BLaER1 treated with 17β-estradiol and CSF1 and Interleukin-3, amounts not matched to agents 10 nM and 100 nM (cell line): Measurements from ENCODE around the gene DNAJA2.

Source experiments
- H3K27ac ChIP-seq, 11 experiments: shearing (Covaris generic); formaldehyde crosslinking; 2 replicates each; pipeline ENCODE4 v1.8.1; 2022
- H3K27me3 ChIP-seq, 11 experiments: shearing (Covaris generic); formaldehyde crosslinking; 2 replicates each; pipeline ENCODE4 v1.8.1; 2022
- H3K36me3 ChIP-seq, 11 experiments: shearing (Covaris generic); formaldehyde crosslinking; 2 replicates each; pipeline ENCODE4 v1.8.1; 2022
- H3K4me1 ChIP-seq, 10 experiments: shearing (Covaris generic); formaldehyde crosslinking; 2 replicates each; pipeline ENCODE4 v1.8.1; 2022
- H3K4me2 ChIP-seq, 11 experiments: shearing (Covaris generic); formaldehyde crosslinking; 2 replicates each; pipeline ENCODE4 v1.8.1; 2022
- H3K4me3 ChIP-seq, 10 experiments: shearing (Covaris generic); formaldehyde crosslinking; 2 replicates each; pipeline ENCODE4 v1.8.1; 2022
- H3K9ac ChIP-seq, 11 experiments: shearing (Covaris generic); formaldehyde crosslinking; 2 replicates each; pipeline ENCODE4 v1.8.1; 2022
- H3K9me3 ChIP-seq, 11 experiments: shearing (Covaris generic); formaldehyde crosslinking; replicated peaks in 1 of 11; 2 replicates each; pipeline ENCODE4 v1.8.1; 2022
- H4K20me1 ChIP-seq, 11 experiments: shearing (Covaris generic); formaldehyde crosslinking; 2 replicates each; pipeline ENCODE4 v1.8.1; 2022
- Cebpa-rat ChIP-seq, 11 experiments: shearing (Covaris generic); IDR thresholded peaks; 2 replicates each; pipeline ENCODE4 v1.8.1; 2022

The DNAJA2 gene

GRCh38 chr16:46906360-46907060 lies 67.0 kb downstream of the DNAJA2 start:
- Histone ChIP-seq H3K4me3 (no peak overlapping the region), H3K36me3 (peaks cover 45 to 97% (median 92%) of the 10 kb centered on the region in 11 experiments), H3K4me2 (no peak overlapping the region), H3K9ac (no peak overlapping the region; a peak in 1 of 22 replicates), H3K27me3 (no peaks in the 10 kb centered on the region), H3K27ac (no peak overlapping the region), H3K9me3 (no peaks in the 10 kb centered on the region), H4K20me1 (peaks cover 0 to 87% (median 12%) of the 10 kb centered on the region in 11 experiments; a peak in 15 of 22 replicates), H3K4me1 (no peaks in the 10 kb centered on the region)
- TF ChIP-seq Cebpa-rat (IDR thresholded peaks at IDR 0.05): no peak
